ENCODE results near the gene RSF1.

- no peak for TF ChIP-seq CTCF (conservative IDR thresholded peaks at IDR 0.05)
- no peak for TF ChIP-seq ZFX (IDR thresholded peaks at IDR 0.05)
Measured at GRCh38 chr11:77650123-77650522, 170.4 kb downstream of the RSF1 start.

All from C4-2B (cell line).